Type B pancreatic cell (in vitro differentiated cells): ENCODE data around the gene RAI1. TPM values are rescaled to one million over a fixed set of nuclear protein-coding genes. Genes with fewer than 3 reads are reported as not detected.

Experiments used
- DNase-seq: peaks from one replicate; pipeline ENCODE4 v3.0.0; 2021; ENCODE audit warnings: mixed read lengths; ENCODE audit not compliant: unreplicated experiment; ENCODE audit errors: extremely low spot score
- H3K27ac Mint-ChIP-seq: 2 replicates; pipeline ENCODE4 v1.8.0; 2021; ENCODE audit warnings: mild to moderate bottlenecking, mixed read lengths
- H3K27me3 Mint-ChIP-seq: 2 replicates; pipeline ENCODE4 v1.8.0; 2021; ENCODE audit warnings: mixed read lengths
- H3K36me3 Mint-ChIP-seq: 2 replicates; pipeline ENCODE4 v1.8.0; 2021; ENCODE audit warnings: mixed read lengths
- H3K4me1 Mint-ChIP-seq: one replicate; pipeline ENCODE4 v1.8.0; 2021; ENCODE audit warnings: mixed read lengths; ENCODE audit not compliant: unreplicated experiment
- H3K4me3 Mint-ChIP-seq: 2 replicates; pipeline ENCODE4 v1.8.0; 2021; ENCODE audit warnings: mild to moderate bottlenecking, mixed read lengths
- H3K9me3 Mint-ChIP-seq: 2 replicates; pipeline ENCODE4 v1.8.0; 2021; ENCODE audit warnings: mixed read lengths
- total RNA-seq: library from RNA; stranded (reverse); gene quantifications from 2 replicates; pipeline ENCODE4 v1.2.1, GENCODE V29; 2021; ENCODE audit warnings: low replicate concordance
- TF ChIP-seq, protein P1 (sequence below): fragments of 200-600 bp; sonication (generic); conservative IDR thresholded peaks from 2 replicates; pipeline ENCODE4 v1.5.0; 2021; ENCODE audit warnings: antibody characterized with exemption, mild to moderate bottlenecking

The RAI1 gene
- total RNA-seq, 1 donor from 2014 or later, result 61.1 TPM

DNA sequence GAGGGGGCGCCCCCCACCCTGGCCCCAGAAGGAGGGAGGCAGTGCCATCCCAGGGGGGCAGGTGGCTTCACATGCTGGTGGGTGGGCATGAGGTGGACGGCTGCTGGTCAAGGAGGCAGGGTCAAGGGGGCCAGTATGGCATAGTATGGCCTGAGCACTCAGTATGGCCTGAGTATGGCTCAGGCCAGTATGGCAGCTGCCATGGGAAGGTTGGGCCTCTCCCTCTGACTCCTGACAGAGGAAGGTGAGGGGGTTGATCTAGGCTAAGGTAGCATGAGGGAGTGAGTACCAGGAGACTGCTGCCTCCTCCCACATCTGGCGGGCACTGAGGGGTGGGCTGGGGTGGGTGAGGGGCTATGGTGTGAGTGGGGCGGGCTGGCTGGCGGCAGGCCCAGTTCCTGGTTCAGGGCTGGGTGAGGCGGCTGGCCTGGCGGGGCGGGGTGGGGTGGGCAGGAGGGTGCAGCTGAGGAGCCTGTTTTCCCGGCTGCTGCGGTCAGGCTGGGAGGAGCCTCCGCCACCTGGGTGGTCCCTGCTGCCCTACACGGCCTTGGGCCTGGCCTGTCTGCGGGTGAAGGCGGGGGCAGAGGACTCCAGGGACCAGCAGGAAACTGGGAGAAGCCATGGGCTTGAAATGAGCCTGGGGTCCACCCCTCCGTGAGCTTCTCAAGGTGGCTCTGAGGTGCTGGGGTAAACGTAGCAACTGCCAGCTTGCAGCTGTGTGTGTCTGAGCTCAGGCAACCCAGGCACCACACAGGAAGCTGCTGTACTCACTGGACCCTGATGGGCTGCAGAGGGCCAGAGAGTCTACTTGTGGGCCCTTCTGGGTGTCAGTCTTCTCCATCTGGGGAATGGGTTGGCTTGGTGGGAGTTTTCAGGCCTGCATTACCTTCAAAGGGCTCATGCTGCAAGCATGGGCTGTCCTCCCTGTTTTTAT lies 57.0 kb downstream of the RAI1 start:
- Mint-ChIP-seq H3K36me3 (peaks cover 4% of the 10 kb centered on the region), H3K27ac (peak overlapping the region; percentile 93), H3K4me1 (peaks cover 53% of the 10 kb centered on the region), H3K9me3 (no peaks in the 10 kb centered on the region), H3K4me3 (peak overlapping the region; percentile 82), H3K27me3 (no peaks in the 10 kb centered on the region)
- no peak for DNase-seq
- TF ChIP-seq, protein P1, sequence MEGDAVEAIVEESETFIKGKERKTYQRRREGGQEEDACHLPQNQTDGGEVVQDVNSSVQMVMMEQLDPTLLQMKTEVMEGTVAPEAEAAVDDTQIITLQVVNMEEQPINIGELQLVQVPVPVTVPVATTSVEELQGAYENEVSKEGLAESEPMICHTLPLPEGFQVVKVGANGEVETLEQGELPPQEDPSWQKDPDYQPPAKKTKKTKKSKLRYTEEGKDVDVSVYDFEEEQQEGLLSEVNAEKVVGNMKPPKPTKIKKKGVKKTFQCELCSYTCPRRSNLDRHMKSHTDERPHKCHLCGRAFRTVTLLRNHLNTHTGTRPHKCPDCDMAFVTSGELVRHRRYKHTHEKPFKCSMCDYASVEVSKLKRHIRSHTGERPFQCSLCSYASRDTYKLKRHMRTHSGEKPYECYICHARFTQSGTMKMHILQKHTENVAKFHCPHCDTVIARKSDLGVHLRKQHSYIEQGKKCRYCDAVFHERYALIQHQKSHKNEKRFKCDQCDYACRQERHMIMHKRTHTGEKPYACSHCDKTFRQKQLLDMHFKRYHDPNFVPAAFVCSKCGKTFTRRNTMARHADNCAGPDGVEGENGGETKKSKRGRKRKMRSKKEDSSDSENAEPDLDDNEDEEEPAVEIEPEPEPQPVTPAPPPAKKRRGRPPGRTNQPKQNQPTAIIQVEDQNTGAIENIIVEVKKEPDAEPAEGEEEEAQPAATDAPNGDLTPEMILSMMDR, result no peak

DNA sequence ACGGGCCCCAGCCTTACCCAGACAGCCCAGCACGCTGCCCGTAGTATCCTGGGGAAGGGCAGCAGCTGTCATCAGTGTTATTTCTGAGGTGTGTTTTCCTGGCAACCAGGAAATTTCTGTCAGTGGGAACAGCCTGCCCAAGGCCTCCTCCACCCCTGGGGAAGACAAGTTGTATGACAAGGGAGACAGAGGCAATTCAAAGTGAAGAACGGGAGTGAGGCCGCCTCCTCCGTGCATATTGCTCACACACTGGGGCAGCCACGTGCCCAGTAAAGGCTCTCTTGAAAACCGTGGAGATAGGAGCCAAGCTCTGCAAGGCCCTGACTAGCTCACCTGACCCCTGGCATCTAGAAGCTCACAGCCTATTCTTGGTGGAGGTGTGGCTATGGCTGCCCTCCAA lies 57.6 kb downstream of the RAI1 start:
- TF ChIP-seq, protein P1, result no peak
- no peaks in the 10 kb centered on the region for H3K9me3 Mint-ChIP-seq
- H3K27me3 Mint-ChIP-seq, result no peaks in the 10 kb centered on the region
- peaks cover 52% of the 10 kb centered on the region for H3K4me1 Mint-ChIP-seq
- peak overlapping the region; percentile 93 for H3K27ac Mint-ChIP-seq
- H3K4me3 Mint-ChIP-seq, result peak overlapping the region; percentile 82
- peaks cover 4% of the 10 kb centered on the region for H3K36me3 Mint-ChIP-seq
- DNase-seq, result no peak

DNA sequence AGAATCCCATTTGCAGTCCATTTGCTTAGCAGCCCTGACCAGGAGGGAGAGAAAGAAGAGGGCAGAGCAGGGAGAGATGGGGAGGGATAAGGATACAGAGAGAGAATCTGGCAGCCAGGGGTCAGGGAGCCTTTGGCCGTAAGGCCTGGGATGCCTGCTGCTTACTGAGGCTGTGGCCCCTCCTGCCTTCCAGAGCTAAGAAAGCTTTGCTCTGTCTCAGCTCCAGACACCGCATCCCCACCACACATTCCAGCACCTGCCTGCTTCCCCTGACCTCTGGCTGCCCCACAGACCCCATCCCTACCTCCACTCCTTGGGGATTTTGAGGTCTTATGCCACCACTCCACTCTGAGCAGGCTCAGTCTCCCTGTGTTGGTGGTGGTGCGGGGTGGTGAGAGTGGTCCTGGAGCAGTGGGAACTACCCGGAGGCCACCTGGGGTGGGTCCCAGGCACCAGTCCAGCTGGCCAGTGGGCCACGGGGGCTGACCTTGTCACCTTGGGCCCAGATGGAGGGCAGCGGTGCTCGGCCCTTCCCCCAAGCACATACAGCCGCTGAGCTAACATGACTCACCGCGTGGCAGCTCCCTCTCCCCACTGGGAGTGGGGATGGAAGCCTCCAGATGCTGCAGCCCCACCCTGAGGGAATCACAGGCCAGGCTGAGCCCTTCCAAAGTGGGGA lies 58.3 kb downstream of the RAI1 start:
- Mint-ChIP-seq H3K4me1 (peaks cover 52% of the 10 kb centered on the region), H3K4me3 (peak overlapping the region; percentile 82), H3K36me3 (peaks cover 4% of the 10 kb centered on the region), H3K27me3 (no peaks in the 10 kb centered on the region), H3K9me3 (no peaks in the 10 kb centered on the region), H3K27ac (peak overlapping the region; percentile 93)
- TF ChIP-seq, protein P1, result no peak
- DNase-seq, result no peak

DNA sequence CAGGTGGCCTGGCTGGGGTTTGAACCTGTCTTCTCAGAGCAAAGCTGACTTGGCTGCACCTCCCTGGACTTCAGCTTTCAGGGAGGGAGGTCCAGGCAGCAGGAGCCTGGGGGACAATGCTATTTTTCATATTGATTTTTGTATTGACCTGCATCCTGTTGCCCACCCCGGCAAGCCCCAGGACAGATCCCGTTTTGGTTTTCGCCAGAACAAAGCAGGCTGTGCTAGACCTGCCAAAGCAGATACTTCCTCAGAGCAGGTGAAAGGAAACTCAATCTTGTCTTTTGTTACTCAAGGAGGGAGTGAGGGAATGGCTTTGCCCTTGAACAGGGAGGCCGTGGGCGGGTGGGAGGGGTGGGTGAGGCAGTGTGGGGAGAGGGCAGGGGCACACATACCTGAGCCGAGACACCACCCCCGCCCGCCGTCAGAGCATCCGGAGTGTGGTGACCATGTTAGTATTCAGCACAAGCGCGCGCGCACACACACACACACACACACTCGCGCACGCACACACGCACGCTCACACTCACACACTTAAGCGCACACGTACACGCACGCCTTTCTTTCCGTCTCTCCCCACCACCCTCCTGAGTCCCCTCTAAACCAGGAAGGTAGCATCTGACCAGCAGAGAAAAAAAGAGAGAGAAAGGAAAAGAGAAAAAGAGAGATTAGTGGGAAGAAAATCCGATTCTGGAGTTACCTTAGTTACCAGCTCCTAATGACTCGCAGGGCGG lies 59.5 kb downstream of the RAI1 start:
- Mint-ChIP-seq H3K36me3 (peaks cover 7% of the 10 kb centered on the region), H3K4me3 (peak overlapping the region; percentile 81), H3K9me3 (no peaks in the 10 kb centered on the region), H3K27ac (peak overlapping the region; percentile 93), H3K27me3 (no peaks in the 10 kb centered on the region), H3K4me1 (peaks cover 55% of the 10 kb centered on the region)
- DNase-seq, result no peak
- TF ChIP-seq, protein P1, result no peak

DNA sequence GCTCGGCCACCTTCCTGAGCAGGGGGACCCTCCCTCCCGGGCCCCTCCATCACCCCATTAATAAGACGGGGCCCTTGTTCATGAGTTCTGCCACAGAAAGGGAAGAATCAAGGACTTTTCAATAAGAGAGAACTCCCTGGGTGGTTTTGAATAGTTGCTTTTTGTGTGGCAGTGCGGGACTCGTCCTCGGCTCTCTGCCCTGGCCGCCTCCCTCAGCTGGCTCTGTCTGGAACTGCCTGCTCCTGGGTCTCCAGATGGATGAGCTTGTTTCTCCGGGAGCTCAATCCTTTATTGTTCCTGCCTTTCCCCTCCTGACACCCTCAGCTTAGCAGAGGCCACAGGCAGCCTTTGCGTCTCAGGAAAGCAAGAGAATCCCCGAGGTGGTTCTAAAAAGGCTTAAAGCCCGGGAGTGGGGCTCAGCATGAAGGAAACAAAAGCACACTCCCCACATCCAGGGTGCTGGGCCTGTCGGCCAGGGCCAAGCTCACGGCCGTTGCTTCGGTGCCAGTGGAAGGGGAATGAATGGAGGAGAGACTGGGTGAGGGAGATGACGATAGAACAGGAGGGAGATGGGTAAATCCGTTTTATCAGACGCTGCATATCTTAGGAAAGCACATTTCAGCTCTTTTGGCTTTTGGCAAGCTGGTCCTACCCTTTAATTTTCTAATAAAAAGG lies 60.2 kb downstream of the RAI1 start:
- H3K27me3 Mint-ChIP-seq, result no peaks in the 10 kb centered on the region
- peak overlapping the region; percentile 93 for H3K27ac Mint-ChIP-seq
- TF ChIP-seq, protein P1, result peak; percentile 59
- H3K9me3 Mint-ChIP-seq, result no peaks in the 10 kb centered on the region
- H3K4me1 Mint-ChIP-seq, result peaks cover 48% of the 10 kb centered on the region
- no peak for DNase-seq
- H3K36me3 Mint-ChIP-seq, result peaks cover 5% of the 10 kb centered on the region
- peak overlapping the region; percentile 80 for H3K4me3 Mint-ChIP-seq
